RWPE2 (cell line): ENCODE results near the gene ARF6.

ENCODE experiments used
- ATAC-seq: fragments of 200-7000 bp; cut with Tn5 transposase; 3 replicates; pipeline ENCODE4 v1.9.1; 2021; ENCODE audit warnings: low read depth
- DNase-seq: peaks from one replicate; pipeline ENCODE4 v3.0.0-alpha.2; 2020; ENCODE audit warnings: low spot score
- H3K27ac ChIP-seq: fragments of 450-650 bp; 2 replicates; pipeline ENCODE4 v1.5.1; 2017; ENCODE audit warnings: mild to moderate bottlenecking; ENCODE audit not compliant: poor library complexity, severe bottlenecking
- H3K27me3 ChIP-seq: fragments of 250-450 bp; sonication (Bioruptor Pico); 2 replicates; pipeline ENCODE4 v1.5.1; 2021; ENCODE audit warnings: mild to moderate bottlenecking, moderate library complexity; ENCODE audit not compliant: insufficient read depth, poor library complexity, severe bottlenecking
- H3K36me3 ChIP-seq: fragments of 250-450 bp; sonication (Bioruptor Pico); 2 replicates; pipeline ENCODE4 v1.5.1; 2020; ENCODE audit warnings: low read depth, mild to moderate bottlenecking, moderate library complexity
- H3K4me1 ChIP-seq: fragments of 250-450 bp; sonication (Bioruptor Pico); 2 replicates; pipeline ENCODE4 v1.5.1; 2021; ENCODE audit warnings: mild to moderate bottlenecking, moderate library complexity; ENCODE audit not compliant: insufficient read depth, poor library complexity, severe bottlenecking
- H3K4me3 ChIP-seq: fragments of 250-450 bp; sonication (Bioruptor Pico); 2 replicates; pipeline ENCODE4 v1.5.1; 2021; ENCODE audit warnings: mild to moderate bottlenecking, moderate library complexity; ENCODE audit not compliant: severe bottlenecking
- H3K9me3 ChIP-seq: fragments of 250-450 bp; sonication (Bioruptor Pico); 2 replicates; pipeline ENCODE4 v1.5.1; 2021; ENCODE audit warnings: mild to moderate bottlenecking, moderate library complexity; ENCODE audit not compliant: severe bottlenecking
- TF ChIP-seq, protein P1 (sequence below): fragments of 450-650 bp; IDR thresholded peaks from one replicate; pipeline ENCODE4 v1.5.1; 2017; ENCODE audit warnings: mild to moderate bottlenecking, moderate library complexity; ENCODE audit not compliant: poor library complexity, severe bottlenecking

The ARF6 gene

DNA sequence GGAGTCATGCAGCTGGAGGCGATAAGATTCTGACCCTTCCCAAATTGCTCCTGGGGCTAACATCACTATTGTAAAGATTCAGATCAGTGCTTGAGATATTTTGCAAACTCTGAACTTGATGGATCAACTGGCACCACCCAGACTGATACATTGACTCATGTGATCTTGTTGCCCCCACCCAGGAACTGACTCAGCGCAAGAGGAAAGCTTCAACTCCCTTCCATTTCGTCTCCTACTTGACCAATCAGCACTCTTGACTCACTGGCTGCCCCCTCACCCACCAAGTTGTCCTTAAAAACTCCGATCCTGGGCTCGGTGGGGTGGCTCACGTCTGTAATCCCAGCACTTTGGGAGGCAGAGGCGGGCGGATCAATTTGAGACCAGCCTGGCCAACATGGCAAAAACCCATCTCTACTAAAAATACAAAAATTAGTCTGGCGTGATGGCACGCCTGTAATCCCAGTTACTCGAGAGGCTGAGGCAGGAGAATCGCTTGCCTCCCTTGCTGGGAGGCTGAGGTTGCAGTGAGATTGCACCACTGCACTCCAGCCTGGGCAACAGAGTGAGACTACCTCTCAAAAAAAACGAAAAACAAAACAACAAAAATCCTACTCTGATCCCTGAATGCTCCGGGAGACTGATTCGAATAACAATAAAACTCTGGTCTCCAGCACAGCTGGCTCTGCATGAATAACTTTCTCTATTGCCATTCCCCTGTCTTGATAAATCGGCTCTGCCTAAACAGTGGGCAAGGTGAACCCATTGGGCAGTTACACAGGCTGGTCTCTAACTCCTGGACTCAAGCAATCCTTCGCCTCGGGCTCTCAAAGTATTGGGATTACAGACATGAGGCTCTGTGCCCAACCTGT is 9.8 kb upstream of the ARF6 start:
- DNase-seq (no peak), ATAC-seq (peak; percentile 29; the same call in 1 of the 3 replicates)
- no peaks in the 10 kb centered on the region for H3K27me3 ChIP-seq
- H3K4me1 ChIP-seq = peaks cover 16% of the 10 kb centered on the region
- H3K9me3 ChIP-seq = no peaks in the 10 kb centered on the region
- no peak overlapping the region for H3K4me3 ChIP-seq
- H3K27ac ChIP-seq = peak overlapping the region; percentile 32
- H3K36me3 ChIP-seq = no peaks in the 10 kb centered on the region
- TF ChIP-seq, protein P1, sequence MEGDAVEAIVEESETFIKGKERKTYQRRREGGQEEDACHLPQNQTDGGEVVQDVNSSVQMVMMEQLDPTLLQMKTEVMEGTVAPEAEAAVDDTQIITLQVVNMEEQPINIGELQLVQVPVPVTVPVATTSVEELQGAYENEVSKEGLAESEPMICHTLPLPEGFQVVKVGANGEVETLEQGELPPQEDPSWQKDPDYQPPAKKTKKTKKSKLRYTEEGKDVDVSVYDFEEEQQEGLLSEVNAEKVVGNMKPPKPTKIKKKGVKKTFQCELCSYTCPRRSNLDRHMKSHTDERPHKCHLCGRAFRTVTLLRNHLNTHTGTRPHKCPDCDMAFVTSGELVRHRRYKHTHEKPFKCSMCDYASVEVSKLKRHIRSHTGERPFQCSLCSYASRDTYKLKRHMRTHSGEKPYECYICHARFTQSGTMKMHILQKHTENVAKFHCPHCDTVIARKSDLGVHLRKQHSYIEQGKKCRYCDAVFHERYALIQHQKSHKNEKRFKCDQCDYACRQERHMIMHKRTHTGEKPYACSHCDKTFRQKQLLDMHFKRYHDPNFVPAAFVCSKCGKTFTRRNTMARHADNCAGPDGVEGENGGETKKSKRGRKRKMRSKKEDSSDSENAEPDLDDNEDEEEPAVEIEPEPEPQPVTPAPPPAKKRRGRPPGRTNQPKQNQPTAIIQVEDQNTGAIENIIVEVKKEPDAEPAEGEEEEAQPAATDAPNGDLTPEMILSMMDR = no peak

DNA sequence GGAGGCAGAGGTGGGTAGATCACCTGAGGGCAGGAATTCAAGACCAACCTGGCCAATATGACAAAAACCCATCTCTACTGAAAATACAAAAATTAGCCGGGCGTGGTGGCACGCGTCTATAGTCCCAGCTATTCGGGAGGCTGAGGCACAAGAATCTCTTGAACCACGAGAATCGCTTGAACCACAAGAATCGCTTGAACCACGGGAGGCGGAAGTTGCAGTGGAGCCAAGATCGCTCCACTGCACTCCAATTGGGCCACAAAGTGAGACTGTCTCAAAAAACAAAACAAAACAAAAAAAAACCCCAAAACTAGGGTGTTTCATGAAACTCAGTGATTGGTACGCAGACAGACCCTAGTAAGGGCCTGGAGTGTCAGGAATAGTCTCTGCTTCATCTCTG is 6.4 kb upstream of the ARF6 start:
- no peak for DNase-seq
- no peak overlapping the region for H3K27ac ChIP-seq
- no peak for ATAC-seq

DNA sequence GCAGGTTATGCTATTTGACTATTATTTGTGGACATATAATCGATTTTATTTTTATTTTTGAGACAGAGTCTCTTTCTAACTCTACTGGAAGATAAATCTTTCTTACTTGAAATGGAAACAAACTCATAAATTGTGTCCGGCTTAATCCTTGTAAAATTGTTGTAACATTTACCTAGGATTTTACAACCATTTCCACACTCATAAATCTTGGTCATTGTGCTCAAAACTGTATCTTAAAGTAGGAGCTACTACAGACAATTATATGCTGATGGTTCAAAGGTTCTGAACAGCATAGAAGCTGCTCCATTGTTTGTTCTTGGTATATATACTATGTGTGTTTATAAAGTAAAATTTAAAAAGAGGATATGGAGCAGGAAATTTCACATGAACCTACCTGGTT is 4.6 kb upstream of the ARF6 start:
- TF ChIP-seq, protein P1 = no peak
- ATAC-seq (no peak), DNase-seq (no peak)
- no peaks in the 10 kb centered on the region for H3K27me3 ChIP-seq
- H3K36me3 ChIP-seq = no peaks in the 10 kb centered on the region
- H3K4me3 ChIP-seq = no peak overlapping the region
- no peaks in the 10 kb centered on the region for H3K9me3 ChIP-seq
- no peak overlapping the region for H3K27ac ChIP-seq
- peaks cover 7% of the 10 kb centered on the region for H3K4me1 ChIP-seq

More for the DNA sequence above, 6.4 kb upstream of the ARF6 start:
- no peaks in the 10 kb centered on the region for H3K36me3 ChIP-seq
- H3K27me3 ChIP-seq = no peaks in the 10 kb centered on the region
- peaks cover 11% of the 10 kb centered on the region for H3K4me1 ChIP-seq
- TF ChIP-seq, protein P1 = no peak
- H3K4me3 ChIP-seq = no peak overlapping the region
- H3K9me3 ChIP-seq = no peaks in the 10 kb centered on the region

DNA sequence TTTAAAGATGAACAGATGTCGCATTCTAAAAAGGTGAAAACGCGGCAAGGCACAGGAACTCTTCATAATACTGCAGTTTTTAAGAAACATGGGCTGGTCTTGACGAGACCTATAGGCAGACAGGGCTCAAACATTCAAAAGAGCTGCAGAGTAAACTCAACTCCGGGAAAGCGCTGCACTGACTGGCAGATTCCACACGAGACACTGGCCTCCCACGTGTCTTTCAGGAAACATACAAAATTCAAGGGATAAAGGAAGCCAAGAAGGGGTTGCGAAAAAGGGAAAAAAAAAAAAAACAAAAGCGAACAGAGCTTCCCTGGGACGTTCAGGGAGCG is 614 bp upstream of the ARF6 start:
- ATAC-seq = peak; percentile 7; the same call in 1 of the 3 replicates

More for the DNA sequence above, 614 bp upstream of the ARF6 start:
- Histone ChIP-seq H3K4me3 (peak overlapping the region; percentile 81), H3K9me3 (no peaks in the 10 kb centered on the region), H3K27ac (peak overlapping the region; percentile 88), H3K27me3 (no peaks in the 10 kb centered on the region), H3K4me1 (peaks cover 18% of the 10 kb centered on the region), H3K36me3 (peaks cover 39% of the 10 kb centered on the region)
- DNase-seq = no peak
- TF ChIP-seq, protein P1 = no peak
